ENCODE data around the gene MBP.

DNA sequence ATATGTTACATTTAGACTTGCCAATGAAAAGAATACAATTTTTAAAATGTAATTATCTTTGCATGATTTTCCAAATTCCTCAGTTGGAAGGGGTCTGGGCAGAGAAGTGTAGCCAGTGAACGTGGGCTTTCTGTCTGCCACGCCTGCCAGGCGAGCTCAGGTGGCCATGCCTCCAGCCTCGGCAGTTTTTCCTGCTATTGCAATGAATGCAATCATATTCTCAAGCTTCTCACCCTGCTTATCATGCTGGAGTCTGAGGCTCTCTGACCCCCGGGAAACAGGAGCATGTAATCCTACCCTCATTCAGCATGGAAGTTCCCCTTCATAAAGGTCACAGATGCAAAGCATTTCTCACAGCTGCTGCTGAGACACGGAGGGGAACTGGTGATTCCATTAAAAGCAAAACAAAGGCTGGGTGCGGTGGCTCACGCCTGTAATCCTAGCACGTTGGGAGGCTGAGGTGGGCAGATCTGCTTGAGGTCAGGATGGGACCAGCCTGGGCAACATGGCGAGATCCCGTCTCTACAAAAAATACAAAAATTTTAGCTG, 154.8 kb downstream of the MBP start:
- TF ChIP-seq, protein P1, sequence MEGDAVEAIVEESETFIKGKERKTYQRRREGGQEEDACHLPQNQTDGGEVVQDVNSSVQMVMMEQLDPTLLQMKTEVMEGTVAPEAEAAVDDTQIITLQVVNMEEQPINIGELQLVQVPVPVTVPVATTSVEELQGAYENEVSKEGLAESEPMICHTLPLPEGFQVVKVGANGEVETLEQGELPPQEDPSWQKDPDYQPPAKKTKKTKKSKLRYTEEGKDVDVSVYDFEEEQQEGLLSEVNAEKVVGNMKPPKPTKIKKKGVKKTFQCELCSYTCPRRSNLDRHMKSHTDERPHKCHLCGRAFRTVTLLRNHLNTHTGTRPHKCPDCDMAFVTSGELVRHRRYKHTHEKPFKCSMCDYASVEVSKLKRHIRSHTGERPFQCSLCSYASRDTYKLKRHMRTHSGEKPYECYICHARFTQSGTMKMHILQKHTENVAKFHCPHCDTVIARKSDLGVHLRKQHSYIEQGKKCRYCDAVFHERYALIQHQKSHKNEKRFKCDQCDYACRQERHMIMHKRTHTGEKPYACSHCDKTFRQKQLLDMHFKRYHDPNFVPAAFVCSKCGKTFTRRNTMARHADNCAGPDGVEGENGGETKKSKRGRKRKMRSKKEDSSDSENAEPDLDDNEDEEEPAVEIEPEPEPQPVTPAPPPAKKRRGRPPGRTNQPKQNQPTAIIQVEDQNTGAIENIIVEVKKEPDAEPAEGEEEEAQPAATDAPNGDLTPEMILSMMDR (IDR thresholded peaks at IDR 0.05; ENCODE audit: poor library complexity, severe bottlenecking) = no peak
- TF ChIP-seq RAD21 (conservative IDR thresholded peaks at IDR 0.05) (no peak), POLR2AphosphoS5 (IDR thresholded peaks at IDR 0.05) (no peak), EZH2 (IDR thresholded peaks at IDR 0.05; ENCODE audit: borderline replicate concordance, insufficient read depth, low read length, poor library complexity, severe bottlenecking) (no peak), TAF1 (IDR thresholded peaks at IDR 0.05; ENCODE audit: low read depth) (no peak), EP300 (conservative IDR thresholded peaks at IDR 0.05; ENCODE audit: poor library complexity, severe bottlenecking) (no peak), SMC3 (conservative IDR thresholded peaks at IDR 0.05; ENCODE audit: poor library complexity) (no peak), MXI1 (conservative IDR thresholded peaks at IDR 0.05; ENCODE audit: poor library complexity, severe bottlenecking) (no peak)
- TF ChIP-seq, protein P2, sequence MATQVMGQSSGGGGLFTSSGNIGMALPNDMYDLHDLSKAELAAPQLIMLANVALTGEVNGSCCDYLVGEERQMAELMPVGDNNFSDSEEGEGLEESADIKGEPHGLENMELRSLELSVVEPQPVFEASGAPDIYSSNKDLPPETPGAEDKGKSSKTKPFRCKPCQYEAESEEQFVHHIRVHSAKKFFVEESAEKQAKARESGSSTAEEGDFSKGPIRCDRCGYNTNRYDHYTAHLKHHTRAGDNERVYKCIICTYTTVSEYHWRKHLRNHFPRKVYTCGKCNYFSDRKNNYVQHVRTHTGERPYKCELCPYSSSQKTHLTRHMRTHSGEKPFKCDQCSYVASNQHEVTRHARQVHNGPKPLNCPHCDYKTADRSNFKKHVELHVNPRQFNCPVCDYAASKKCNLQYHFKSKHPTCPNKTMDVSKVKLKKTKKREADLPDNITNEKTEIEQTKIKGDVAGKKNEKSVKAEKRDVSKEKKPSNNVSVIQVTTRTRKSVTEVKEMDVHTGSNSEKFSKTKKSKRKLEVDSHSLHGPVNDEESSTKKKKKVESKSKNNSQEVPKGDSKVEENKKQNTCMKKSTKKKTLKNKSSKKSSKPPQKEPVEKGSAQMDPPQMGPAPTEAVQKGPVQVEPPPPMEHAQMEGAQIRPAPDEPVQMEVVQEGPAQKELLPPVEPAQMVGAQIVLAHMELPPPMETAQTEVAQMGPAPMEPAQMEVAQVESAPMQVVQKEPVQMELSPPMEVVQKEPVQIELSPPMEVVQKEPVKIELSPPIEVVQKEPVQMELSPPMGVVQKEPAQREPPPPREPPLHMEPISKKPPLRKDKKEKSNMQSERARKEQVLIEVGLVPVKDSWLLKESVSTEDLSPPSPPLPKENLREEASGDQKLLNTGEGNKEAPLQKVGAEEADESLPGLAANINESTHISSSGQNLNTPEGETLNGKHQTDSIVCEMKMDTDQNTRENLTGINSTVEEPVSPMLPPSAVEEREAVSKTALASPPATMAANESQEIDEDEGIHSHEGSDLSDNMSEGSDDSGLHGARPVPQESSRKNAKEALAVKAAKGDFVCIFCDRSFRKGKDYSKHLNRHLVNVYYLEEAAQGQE (IDR thresholded peaks at IDR 0.05; ENCODE audit: borderline replicate concordance) = no peak

Data from neural cell (in vitro differentiated cells).